Measurements from ENCODE around the gene IGFBP6. TPM values are rescaled to one million over a fixed set of nuclear protein-coding genes. Genes with fewer than 3 reads are reported as not detected.

The IGFBP6 gene
- total RNA-seq, 1 experiment from 2014 or later: 6.4 TPM

GRCh38 chr12:53049571-53050318, 47.7 kb upstream of the IGFBP6 start, which contains the start of gene TNS2:
TNS2 (plus strand) TSS chr12:53050065; CDS start chr12:53050186, 121 bp downstream.
- POLR2A ChIA-PET: no interaction called here
- H3K27me3 Mint-ChIP-seq (ENCODE audit: low read depth): peaks cover 18% of the 10 kb centered on the region
- peaks cover 7% of the 10 kb centered on the region for H3K36me3 Mint-ChIP-seq
- CTCF ChIA-PET: interaction anchor here (1.2 to 8.7 kb wide), 10 partner anchors 11 to 274 kb away, joined by 3 to 97 read pairs (median 8); partner anchors contain the start of genes AAAS and IGFBP6
- H3K4me1 Mint-ChIP-seq: peaks cover 62% of the 10 kb centered on the region
- peak; percentile 65 for DNase-seq (ENCODE audit: low spot score)
- peak within 1 kb of the TSS; percentile 84 for H3K27ac Mint-ChIP-seq
- peak within 1 kb of the TSS; percentile 62 for H3K4me3 Mint-ChIP-seq
- peak; percentile 8 for ATAC-seq
- H3K9me3 Mint-ChIP-seq: no peaks in the 10 kb centered on the region
- no peak for TF ChIP-seq E2F4 (CRISPR knock-in tag; IDR thresholded peaks at IDR 0.05; ENCODE audit: borderline replicate concordance, low read depth)
- TF ChIP-seq EMX1 (CRISPR knock-in tag; IDR thresholded peaks at IDR 0.05): no peak
- 0 out of 2 replicates have a peak, but pooled peaks have one; percentile 34 for TF ChIP-seq SP1 (CRISPR knock-in tag; conservative IDR thresholded peaks at IDR 0.05)
- TF ChIP-seq CREB1 (CRISPR knock-in tag; IDR thresholded peaks at IDR 0.05): 0 out of 2 replicates have a peak, but pooled peaks have one; percentile 36
- TF ChIP-seq ZBTB21 (CRISPR knock-in tag; IDR thresholded peaks at IDR 0.05; ENCODE audit: borderline replicate concordance): no peak
- no peak for TF ChIP-seq ESRRA (CRISPR knock-in tag; IDR thresholded peaks at IDR 0.05; ENCODE audit: borderline replicate concordance)
- no peak for TF ChIP-seq SMAD4 (CRISPR knock-in tag; IDR thresholded peaks at IDR 0.05)
- no peak for TF ChIP-seq ZNF512 (CRISPR knock-in tag; IDR thresholded peaks at IDR 0.05; ENCODE audit: borderline replicate concordance)
- TF ChIP-seq ZNF416 (CRISPR knock-in tag; IDR thresholded peaks at IDR 0.05): no peak
- TF ChIP-seq RELA (CRISPR knock-in tag; IDR thresholded peaks at IDR 0.05; ENCODE audit: borderline replicate concordance): no peak
- TF ChIP-seq PRDM15 (CRISPR knock-in tag; IDR thresholded peaks at IDR 0.05): no peak
- TF ChIP-seq ZNF317 (CRISPR knock-in tag; IDR thresholded peaks at IDR 0.05; ENCODE audit: borderline replicate concordance, low read depth): no peak
- no peak for TF ChIP-seq CBFB (CRISPR knock-in tag; IDR thresholded peaks at IDR 0.05; ENCODE audit: low read depth)
- TF ChIP-seq TCF7 (CRISPR knock-in tag; IDR thresholded peaks at IDR 0.05; ENCODE audit: low read depth): no peak
- no peak for TF ChIP-seq MLX (CRISPR knock-in tag; IDR thresholded peaks at IDR 0.05)
- TF ChIP-seq ZNF281 (CRISPR knock-in tag; IDR thresholded peaks at IDR 0.05): peak; percentile 80; the same call in 1 of the 2 replicates
- no peak for TF ChIP-seq PRRX2 (CRISPR knock-in tag; IDR thresholded peaks at IDR 0.05)
- no peak for TF ChIP-seq E2F5 (CRISPR knock-in tag; IDR thresholded peaks at IDR 0.05)
- peak; percentile 99 for TF ChIP-seq ETV6 (CRISPR knock-in tag; IDR thresholded peaks at IDR 0.05)
- TF ChIP-seq USF2 (CRISPR knock-in tag; IDR thresholded peaks at IDR 0.05): no peak
- TF ChIP-seq NR2C2 (CRISPR knock-in tag; IDR thresholded peaks at IDR 0.05): no peak
- TF ChIP-seq ZNF138 (CRISPR knock-in tag; conservative IDR thresholded peaks at IDR 0.05): no peak

All from WTC11 (cell line).